Tibial nerve (tissue), 4 donors: Measurements from ENCODE around the gene LYPD8. TPM values are rescaled to one million over a fixed set of nuclear protein-coding genes. Genes with fewer than 3 reads are reported as not detected.

ENCODE experiments used
- DNase-seq, 2 donors: peaks; one replicate each; pipeline ENCODE4 v3.0.0-alpha.2; 2019; ENCODE audit warnings: low spot score in 2 of 2
- H3K27ac ChIP-seq, 4 donors: fragments of 200-600 bp; sonication (generic) in 3 of 4; one replicate each; pipeline ENCODE4 v1.5.1; 2017 to 2019; ENCODE audit warnings: mild to moderate bottlenecking in 1 of 4
- H3K27me3 ChIP-seq, 2 donors: fragments of 200-600 bp; sonication (generic) in 1 of 2; one replicate each; pipeline versions ENCODE4 v1.5.1 to v1.6.0; 2017 to 2019
- H3K36me3 ChIP-seq, 3 donors: fragments of 200-600 bp; sonication (generic); one replicate each; pipeline ENCODE4 v1.5.1; 2018 to 2019
- H3K4me1 ChIP-seq, 4 donors: fragments of 200-600 bp; sonication (generic) in 3 of 4; one replicate each; pipeline ENCODE4 v1.5.1; 2017 to 2019
- H3K4me3 ChIP-seq, 4 donors: fragments of 200-600 bp; sonication (generic) in 3 of 4; one replicate each; pipeline ENCODE4 v1.5.1; 2017 to 2019; ENCODE audit warnings: mild to moderate bottlenecking in 1 of 4, moderate library complexity in 1 of 4
- H3K9me3 ChIP-seq, 4 donors: fragments of 200-600 bp; sonication (generic) in 3 of 4; one replicate each; pipeline ENCODE4 v1.5.1; 2017 to 2019
- EP300 ChIP-seq, 2 donors: sonication (generic); formaldehyde crosslinking; IDR thresholded peaks; one replicate each; pipeline ENCODE4 v1.6.1; 2017; ENCODE audit warnings: antibody characterized with exemption in 2 of 2, mild to moderate bottlenecking in 1 of 2
- POLR2A ChIP-seq, 2 donors: fragments of 450-650 bp; IDR thresholded peaks; one replicate each; pipeline ENCODE4 v1.6.1; 2017; ENCODE audit warnings: antibody characterized with exemption in 2 of 2, mild to moderate bottlenecking in 2 of 2, moderate library complexity in 2 of 2
- WGBS, 2 donors: methylation state at CpG; one replicate each; pipeline ENCODE4 v1.1.5; 2018; 5-methylcytosine and 5-hydroxymethylcytosine counted together
- total RNA-seq, 4 donors: library from RNA; depleted of rRNA; stranded (reverse); fragments of >200 nt; gene quantifications; one replicate each; pipeline ENCODE4 v1.1.0, GENCODE V29; 2016
- TF ChIP-seq, protein P1 (sequence below), 5 experiments: fragments of 200-600 bp in 3 of 5; fragments of 450-650 bp in 2 of 5; sonication (generic) in 3 of 5; IDR thresholded peaks; one replicate each; pipeline ENCODE4 v1.5.1; 2016 to 2019; ENCODE audit warnings: antibody characterized with exemption in 5 of 5, mild to moderate bottlenecking in 3 of 5, moderate library complexity in 2 of 5

Gene LYPD8
- total RNA-seq, 4 donors from 2014 or later, result not detected

DNA sequence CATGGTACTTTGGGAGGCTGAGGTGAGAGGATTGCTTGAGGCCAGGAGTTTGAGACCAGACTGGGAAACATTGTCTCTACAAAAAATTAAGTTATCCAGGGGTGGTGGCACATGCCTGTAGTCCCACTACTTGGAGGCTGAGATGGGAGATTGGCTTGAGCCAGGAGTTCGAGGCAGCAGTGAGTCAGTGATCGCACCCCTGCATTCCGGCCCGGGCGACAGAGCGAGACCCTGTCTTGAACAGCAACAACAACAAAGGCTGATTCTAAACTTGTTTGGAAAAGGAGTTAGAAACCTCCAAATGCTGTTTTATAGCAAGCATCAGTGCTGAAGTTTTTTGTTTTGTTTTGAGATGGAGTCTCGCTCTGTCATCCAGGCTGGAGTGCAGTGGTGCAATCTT is 14.7 kb downstream of the LYPD8 start:
- TF ChIP-seq POLR2A (IDR thresholded peaks at IDR 0.05) (no peak), EP300 (IDR thresholded peaks at IDR 0.05) (no peak)
- TF ChIP-seq, protein P1, sequence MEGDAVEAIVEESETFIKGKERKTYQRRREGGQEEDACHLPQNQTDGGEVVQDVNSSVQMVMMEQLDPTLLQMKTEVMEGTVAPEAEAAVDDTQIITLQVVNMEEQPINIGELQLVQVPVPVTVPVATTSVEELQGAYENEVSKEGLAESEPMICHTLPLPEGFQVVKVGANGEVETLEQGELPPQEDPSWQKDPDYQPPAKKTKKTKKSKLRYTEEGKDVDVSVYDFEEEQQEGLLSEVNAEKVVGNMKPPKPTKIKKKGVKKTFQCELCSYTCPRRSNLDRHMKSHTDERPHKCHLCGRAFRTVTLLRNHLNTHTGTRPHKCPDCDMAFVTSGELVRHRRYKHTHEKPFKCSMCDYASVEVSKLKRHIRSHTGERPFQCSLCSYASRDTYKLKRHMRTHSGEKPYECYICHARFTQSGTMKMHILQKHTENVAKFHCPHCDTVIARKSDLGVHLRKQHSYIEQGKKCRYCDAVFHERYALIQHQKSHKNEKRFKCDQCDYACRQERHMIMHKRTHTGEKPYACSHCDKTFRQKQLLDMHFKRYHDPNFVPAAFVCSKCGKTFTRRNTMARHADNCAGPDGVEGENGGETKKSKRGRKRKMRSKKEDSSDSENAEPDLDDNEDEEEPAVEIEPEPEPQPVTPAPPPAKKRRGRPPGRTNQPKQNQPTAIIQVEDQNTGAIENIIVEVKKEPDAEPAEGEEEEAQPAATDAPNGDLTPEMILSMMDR (IDR thresholded peaks at IDR 0.05), result no peak
- no peak for DNase-seq

GRCh38 chr1:248739572-248740205 is 15.9 kb downstream of the LYPD8 start:
- no peak for DNase-seq
- Histone ChIP-seq H3K27me3 (no peaks in the 10 kb centered on the region), H3K27ac (no peak overlapping the region), H3K4me1 (no peaks in the 10 kb centered on the region), H3K4me3 (no peak overlapping the region), H3K9me3 (peaks cover 0 to 8% (median 0%) of the 10 kb centered on the region in 4 donors), H3K36me3 (no peaks in the 10 kb centered on the region)
- WGBS, 2 donors, result 77 to 80% methylated on average over 14 to 16 of the region's 16 CpGs
- no peak for TF ChIP-seq EP300 (IDR thresholded peaks at IDR 0.05)
- TF ChIP-seq, protein P1 (IDR thresholded peaks at IDR 0.05), result no peak
- TF ChIP-seq POLR2A (IDR thresholded peaks at IDR 0.05), result no peak

More for the DNA sequence above, 14.7 kb downstream of the LYPD8 start:
- 91 to 94% methylated on average over 7 of the region's 7 CpGs for WGBS, 2 donors
- Histone ChIP-seq H3K9me3 (no peaks in the 10 kb centered on the region), H3K4me1 (no peaks in the 10 kb centered on the region), H3K4me3 (no peak overlapping the region), H3K36me3 (no peaks in the 10 kb centered on the region), H3K27me3 (no peaks in the 10 kb centered on the region), H3K27ac (no peak overlapping the region)

DNA sequence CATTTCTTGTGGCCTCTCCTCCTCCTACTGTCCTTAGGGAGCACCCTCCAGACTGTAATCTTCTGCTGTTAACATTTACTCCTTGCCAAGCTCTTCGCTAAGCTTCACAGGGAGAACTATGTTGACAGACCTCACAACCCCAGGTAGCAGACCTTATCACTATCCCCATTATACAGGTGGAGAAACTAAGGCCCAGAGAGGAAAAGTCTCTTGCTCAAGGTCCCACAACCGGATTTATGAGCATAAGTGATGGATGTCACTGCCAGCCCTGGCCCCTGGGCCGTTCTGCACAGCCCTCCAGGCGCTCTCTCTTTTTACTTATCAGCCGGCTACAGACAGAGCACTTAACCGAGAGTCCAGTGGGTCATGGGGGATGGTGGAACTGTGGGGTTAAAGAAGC is 18.1 kb downstream of the LYPD8 start:
- DNase-seq, result no peak
- H3K27me3 ChIP-seq, result no peaks in the 10 kb centered on the region
- H3K4me3 ChIP-seq, result no peak overlapping the region
- TF ChIP-seq EP300 (IDR thresholded peaks at IDR 0.05), result no peak
- TF ChIP-seq, protein P1 (IDR thresholded peaks at IDR 0.05), result no peak
- no peak for TF ChIP-seq POLR2A (IDR thresholded peaks at IDR 0.05)
- H3K4me1 ChIP-seq, result no peaks in the 10 kb centered on the region
- no peaks in the 10 kb centered on the region for H3K36me3 ChIP-seq
- peaks cover 0 to 12% (median 0%) of the 10 kb centered on the region in 4 donors for H3K9me3 ChIP-seq
- H3K27ac ChIP-seq, result no peak overlapping the region
- WGBS, 2 donors, result 74 to 75% methylated on average over 6 of the region's 6 CpGs

DNA sequence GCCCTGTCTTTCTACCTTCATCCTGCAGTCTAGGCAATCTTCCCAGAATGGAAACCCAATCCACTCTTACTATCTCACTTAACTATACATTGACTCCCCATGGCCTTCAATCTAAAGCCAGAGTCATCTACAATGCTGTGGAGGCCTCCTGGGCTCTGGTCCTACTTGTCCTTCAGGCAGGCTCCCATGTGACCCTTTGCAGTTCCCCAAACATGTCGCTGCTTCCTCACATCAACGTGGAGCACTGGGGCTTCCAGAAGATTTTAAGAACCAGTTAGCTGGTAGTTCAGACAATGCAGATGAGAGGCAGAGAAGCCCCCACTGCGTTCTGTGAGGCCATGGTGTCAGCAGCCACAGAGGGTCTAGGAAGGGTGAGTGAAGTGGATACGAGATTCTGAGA is 18.6 kb downstream of the LYPD8 start:
- TF ChIP-seq POLR2A (IDR thresholded peaks at IDR 0.05) (no peak), EP300 (IDR thresholded peaks at IDR 0.05) (no peak)
- TF ChIP-seq, protein P1 (IDR thresholded peaks at IDR 0.05), result no peak
- H3K4me1 ChIP-seq, result no peaks in the 10 kb centered on the region
- no peak for DNase-seq
- H3K9me3 ChIP-seq, result peaks cover 0 to 12% (median 0%) of the 10 kb centered on the region in 4 donors
- no peaks in the 10 kb centered on the region for H3K36me3 ChIP-seq
- WGBS, 2 donors, result 62 to 67% methylated on average over 4 of the region's 4 CpGs
- H3K27me3 ChIP-seq, result no peaks in the 10 kb centered on the region
- no peak overlapping the region for H3K4me3 ChIP-seq
- no peak overlapping the region for H3K27ac ChIP-seq

DNA sequence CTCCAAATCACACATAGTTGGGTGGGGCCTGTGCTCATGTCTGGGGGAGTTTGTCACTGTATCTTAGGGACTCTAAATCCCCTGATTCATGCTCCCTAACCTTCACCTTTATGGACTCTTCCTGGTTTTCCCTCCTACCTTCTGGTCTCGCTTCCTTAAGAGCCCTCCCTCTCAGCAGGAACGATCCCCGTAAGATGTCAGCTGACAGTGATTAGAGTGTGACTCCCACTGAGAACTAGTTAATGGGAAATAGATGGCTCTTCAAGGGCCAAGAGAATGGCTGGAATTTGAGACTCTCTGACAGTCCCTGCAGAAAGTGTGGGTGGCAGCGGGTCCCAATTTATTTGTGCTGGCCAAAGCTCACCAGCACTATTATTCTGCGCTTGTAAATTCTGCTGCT is 22.0 kb downstream of the LYPD8 start:
- H3K27ac ChIP-seq, result no peak overlapping the region
- no peaks in the 10 kb centered on the region for H3K4me1 ChIP-seq
- H3K36me3 ChIP-seq, result no peaks in the 10 kb centered on the region
- no peaks in the 10 kb centered on the region for H3K27me3 ChIP-seq
- H3K4me3 ChIP-seq, result no peak overlapping the region
- TF ChIP-seq, protein P1 (IDR thresholded peaks at IDR 0.05), result no peak
- no peak for TF ChIP-seq POLR2A (IDR thresholded peaks at IDR 0.05)
- TF ChIP-seq EP300 (IDR thresholded peaks at IDR 0.05), result no peak
- H3K9me3 ChIP-seq, result peaks cover 0 to 12% (median 0%) of the 10 kb centered on the region in 4 donors
- no peak for DNase-seq
- WGBS, 2 donors, result 59 to 64% methylated on average over 5 of the region's 5 CpGs
